SK-N-SH treated with all-trans-retinoic acid at 6 μM for 48 hours (cell line): ENCODE results near the gene LSAMP.

Experiments
- ATAC-seq: fragments of 200-7000 bp; cut with Tn5 transposase; 3 replicates; pipeline ENCODE4 v1.9.1; 2020; ENCODE audit warnings: mild to moderate bottlenecking, moderate library complexity
- BACH2 ChIP-seq: fragments of 250-450 bp; sonication (Bioruptor Pico); IDR thresholded peaks from 2 replicates; pipeline ENCODE4 v1.9.0; 2021; ENCODE audit warnings: mild to moderate bottlenecking, borderline replicate concordance
- CSDC2 ChIP-seq: fragments of 250-450 bp; sonication (Bioruptor Pico); IDR thresholded peaks from 2 replicates; pipeline ENCODE4 v1.5.0; 2020; ENCODE audit warnings: mild to moderate bottlenecking, moderate library complexity
- GLIS3 ChIP-seq: fragments of 250-450 bp; sonication (Bioruptor Pico); IDR thresholded peaks from 2 replicates; pipeline ENCODE4 v1.5.0; 2020; ENCODE audit warnings: mild to moderate bottlenecking, moderate library complexity
- ISL1 ChIP-seq: fragments of 250-450 bp; sonication (Bioruptor Pico); IDR thresholded peaks from 2 replicates; pipeline ENCODE4 v2.1.2; 2022; ENCODE audit warnings: mild to moderate bottlenecking, moderate library complexity
- OSR1 ChIP-seq: fragments of 250-450 bp; sonication (Bioruptor Pico); IDR thresholded peaks from 2 replicates; pipeline ENCODE4 v1.8.0; 2022; ENCODE audit warnings: moderate library complexity, mild to moderate bottlenecking, inconsistent platforms
- PPARA ChIP-seq: fragments of 250-450 bp; sonication (Bioruptor Pico); IDR thresholded peaks from 2 replicates; pipeline ENCODE4 v1.5.0; 2020; ENCODE audit warnings: mild to moderate bottlenecking, borderline replicate concordance
- RARB ChIP-seq: fragments of 250-450 bp; sonication (Bioruptor Pico); IDR thresholded peaks from 2 replicates; pipeline ENCODE4 v1.8.0; 2021; ENCODE audit warnings: mild to moderate bottlenecking, moderate library complexity
- SNAI2 ChIP-seq: fragments of 250-450 bp; sonication (Bioruptor Pico); IDR thresholded peaks from 2 replicates; pipeline ENCODE4 v1.5.0; 2020; ENCODE audit warnings: mild to moderate bottlenecking, moderate library complexity
- TOX ChIP-seq: fragments of 250-450 bp; sonication (Bioruptor Pico); IDR thresholded peaks from 2 replicates; pipeline ENCODE4 v1.8.0; 2021; ENCODE audit warnings: mild to moderate bottlenecking, moderate library complexity, borderline replicate concordance
- ZC3H10 ChIP-seq: fragments of 250-450 bp; sonication (Bioruptor Pico); IDR thresholded peaks from 2 replicates; pipeline ENCODE4 v1.5.1; 2021; ENCODE audit warnings: mild to moderate bottlenecking, moderate library complexity
- ZFP3 ChIP-seq: fragments of 250-450 bp; sonication (Bioruptor Pico); IDR thresholded peaks from 2 replicates; pipeline ENCODE4 v1.5.0; 2020; ENCODE audit warnings: mild to moderate bottlenecking, moderate library complexity
- ZNF565 ChIP-seq: fragments of 450-650 bp; formaldehyde crosslinking; conservative IDR thresholded peaks from 2 replicates; pipeline ENCODE4 v1.5.0; 2020; ENCODE audit warnings: low read depth, mild to moderate bottlenecking, moderate library complexity
- ZNF70 ChIP-seq: fragments of 450-650 bp; formaldehyde crosslinking; IDR thresholded peaks from 2 replicates; pipeline ENCODE4 v1.5.0; 2020; ENCODE audit warnings: mild to moderate bottlenecking, moderate library complexity
- TF ChIP-seq, protein P1 (sequence below): fragments of 250-450 bp; sonication (Bioruptor Pico); IDR thresholded peaks from 2 replicates; pipeline ENCODE4 v1.8.0; 2020; ENCODE audit warnings: mild to moderate bottlenecking, moderate library complexity, borderline replicate concordance
- TF ChIP-seq, protein P2 (sequence below): fragments of 250-450 bp; sonication (Bioruptor Pico); IDR thresholded peaks from 2 replicates; pipeline ENCODE4 v1.8.0; 2021; ENCODE audit warnings: low read depth, mild to moderate bottlenecking, moderate library complexity, borderline replicate concordance
- TF ChIP-seq, protein P3 (sequence below): fragments of 250-450 bp; sonication (Bioruptor Pico); IDR thresholded peaks from 2 replicates; pipeline ENCODE4 v1.5.1; 2020; ENCODE audit warnings: low read depth, mild to moderate bottlenecking, moderate library complexity
- TF ChIP-seq, protein P4 (sequence below): fragments of 250-450 bp; sonication (Bioruptor Pico); IDR thresholded peaks from 2 replicates; pipeline ENCODE4 v1.5.0; 2020; ENCODE audit warnings: mild to moderate bottlenecking, moderate library complexity
- TF ChIP-seq, protein P5 (sequence below): fragments of 250-450 bp; sonication (Bioruptor Pico); IDR thresholded peaks from 2 replicates; pipeline ENCODE4 v1.5.1; 2021; ENCODE audit warnings: mild to moderate bottlenecking, moderate library complexity

LSAMP gene

DNA sequence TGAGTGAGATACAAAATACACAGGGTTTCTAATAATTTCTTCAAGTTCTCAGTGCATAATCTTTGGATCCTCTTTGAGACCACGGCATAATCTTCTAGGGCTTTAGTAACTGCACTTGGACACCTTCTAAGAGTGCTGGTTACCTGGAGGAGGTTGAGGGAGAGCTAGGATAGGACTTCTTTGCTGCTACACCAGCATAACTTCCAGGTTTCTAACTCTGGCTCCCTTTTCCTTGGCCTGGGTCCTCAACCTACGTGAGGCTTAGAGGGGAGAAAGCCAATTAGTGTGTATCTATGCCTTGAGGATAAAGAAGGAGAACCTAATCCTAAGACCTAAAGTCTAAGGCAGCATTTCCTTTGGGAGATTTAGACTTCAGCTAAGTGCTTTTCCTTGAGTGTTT lies 184.8 kb downstream of the LSAMP start:
- TF ChIP-seq OSR1 (CRISPR knock-in tag) (no peak), GLIS3 (CRISPR knock-in tag) (no peak)
- TF ChIP-seq, protein P1, sequence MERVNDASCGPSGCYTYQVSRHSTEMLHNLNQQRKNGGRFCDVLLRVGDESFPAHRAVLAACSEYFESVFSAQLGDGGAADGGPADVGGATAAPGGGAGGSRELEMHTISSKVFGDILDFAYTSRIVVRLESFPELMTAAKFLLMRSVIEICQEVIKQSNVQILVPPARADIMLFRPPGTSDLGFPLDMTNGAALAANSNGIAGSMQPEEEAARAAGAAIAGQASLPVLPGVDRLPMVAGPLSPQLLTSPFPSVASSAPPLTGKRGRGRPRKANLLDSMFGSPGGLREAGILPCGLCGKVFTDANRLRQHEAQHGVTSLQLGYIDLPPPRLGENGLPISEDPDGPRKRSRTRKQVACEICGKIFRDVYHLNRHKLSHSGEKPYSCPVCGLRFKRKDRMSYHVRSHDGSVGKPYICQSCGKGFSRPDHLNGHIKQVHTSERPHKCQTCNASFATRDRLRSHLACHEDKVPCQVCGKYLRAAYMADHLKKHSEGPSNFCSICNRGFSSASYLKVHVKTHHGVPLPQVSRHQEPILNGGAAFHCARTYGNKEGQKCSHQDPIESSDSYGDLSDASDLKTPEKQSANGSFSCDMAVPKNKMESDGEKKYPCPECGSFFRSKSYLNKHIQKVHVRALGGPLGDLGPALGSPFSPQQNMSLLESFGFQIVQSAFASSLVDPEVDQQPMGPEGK (CRISPR knock-in tag), result no peak
- TF ChIP-seq, protein P2, sequence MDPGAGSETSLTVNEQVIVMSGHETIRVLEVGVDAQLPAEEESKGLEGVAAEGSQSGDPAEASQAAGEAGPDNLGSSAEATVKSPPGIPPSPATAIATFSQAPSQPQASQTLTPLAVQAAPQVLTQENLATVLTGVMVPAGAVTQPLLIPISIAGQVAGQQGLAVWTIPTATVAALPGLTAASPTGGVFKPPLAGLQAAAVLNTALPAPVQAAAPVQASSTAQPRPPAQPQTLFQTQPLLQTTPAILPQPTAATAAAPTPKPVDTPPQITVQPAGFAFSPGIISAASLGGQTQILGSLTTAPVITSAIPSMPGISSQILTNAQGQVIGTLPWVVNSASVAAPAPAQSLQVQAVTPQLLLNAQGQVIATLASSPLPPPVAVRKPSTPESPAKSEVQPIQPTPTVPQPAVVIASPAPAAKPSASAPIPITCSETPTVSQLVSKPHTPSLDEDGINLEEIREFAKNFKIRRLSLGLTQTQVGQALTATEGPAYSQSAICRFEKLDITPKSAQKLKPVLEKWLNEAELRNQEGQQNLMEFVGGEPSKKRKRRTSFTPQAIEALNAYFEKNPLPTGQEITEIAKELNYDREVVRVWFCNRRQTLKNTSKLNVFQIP, result no peak
- ATAC-seq, result no peak

DNA sequence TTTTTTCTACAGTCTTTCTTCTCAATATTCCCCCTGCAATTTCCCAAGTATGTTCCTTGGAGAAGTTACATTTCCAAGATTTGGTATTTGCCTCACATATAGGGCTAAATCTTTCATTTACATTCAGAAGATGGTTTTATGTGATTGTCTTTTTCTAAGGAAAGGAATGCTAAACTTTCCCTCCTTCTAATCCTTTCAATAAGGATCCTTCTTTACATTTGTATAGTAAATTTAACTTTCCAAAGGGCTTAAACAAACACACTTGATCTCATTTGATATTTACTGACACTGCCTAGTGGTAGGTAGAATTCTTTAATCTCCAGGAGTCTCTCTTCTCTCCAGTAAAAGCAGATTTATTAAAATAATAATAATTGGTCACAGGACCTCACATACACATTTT lies 185.3 kb downstream of the LSAMP start:
- no peak for TF ChIP-seq BACH2
- TF ChIP-seq CSDC2, result no peak
- ATAC-seq, result no peak

DNA sequence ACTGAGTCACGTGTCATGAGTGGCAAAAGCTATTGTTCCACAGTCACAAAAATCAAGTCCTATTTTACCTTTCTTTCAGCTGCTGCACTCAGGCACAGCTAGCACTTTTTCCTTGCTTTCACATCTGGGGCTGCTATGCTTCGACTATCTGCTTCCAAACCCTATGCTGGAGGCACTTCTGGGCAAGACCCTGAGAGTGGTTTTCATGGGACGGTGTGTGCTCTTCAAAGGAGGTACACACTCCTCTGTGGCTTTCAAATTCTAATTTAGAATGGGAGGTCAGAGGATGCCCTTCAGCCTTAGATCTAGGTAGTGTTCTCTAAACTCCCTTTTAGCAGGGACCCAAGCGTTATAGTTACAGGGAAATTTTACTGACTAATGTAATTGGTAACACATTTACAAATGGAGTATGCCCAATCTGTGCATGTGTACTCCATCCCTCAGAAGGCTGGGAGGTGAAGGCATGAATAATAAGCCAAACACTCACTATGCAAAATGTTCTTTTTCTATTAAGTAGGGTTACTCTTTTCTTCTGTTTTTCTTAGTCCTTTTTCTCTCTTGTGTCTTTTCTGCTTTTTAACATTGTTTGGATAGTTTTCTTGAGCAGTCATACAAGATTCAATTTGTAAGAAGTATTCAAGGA lies 188.3 kb downstream of the LSAMP start:
- no peak for TF ChIP-seq TOX
- 0 out of 2 replicates have a peak, but pooled peaks have one; percentile 22 for TF ChIP-seq ISL1 (CRISPR knock-in tag)
- TF ChIP-seq, protein P3, sequence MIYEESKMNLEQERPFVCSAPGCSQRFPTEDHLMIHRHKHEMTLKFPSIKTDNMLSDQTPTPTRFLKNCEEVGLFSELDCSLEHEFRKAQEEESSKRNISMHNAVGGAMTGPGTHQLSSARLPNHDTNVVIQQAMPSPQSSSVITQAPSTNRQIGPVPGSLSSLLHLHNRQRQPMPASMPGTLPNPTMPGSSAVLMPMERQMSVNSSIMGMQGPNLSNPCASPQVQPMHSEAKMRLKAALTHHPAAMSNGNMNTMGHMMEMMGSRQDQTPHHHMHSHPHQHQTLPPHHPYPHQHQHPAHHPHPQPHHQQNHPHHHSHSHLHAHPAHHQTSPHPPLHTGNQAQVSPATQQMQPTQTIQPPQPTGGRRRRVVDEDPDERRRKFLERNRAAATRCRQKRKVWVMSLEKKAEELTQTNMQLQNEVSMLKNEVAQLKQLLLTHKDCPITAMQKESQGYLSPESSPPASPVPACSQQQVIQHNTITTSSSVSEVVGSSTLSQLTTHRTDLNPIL (CRISPR knock-in tag), result no peak
- peak; percentile 91 for ATAC-seq

DNA sequence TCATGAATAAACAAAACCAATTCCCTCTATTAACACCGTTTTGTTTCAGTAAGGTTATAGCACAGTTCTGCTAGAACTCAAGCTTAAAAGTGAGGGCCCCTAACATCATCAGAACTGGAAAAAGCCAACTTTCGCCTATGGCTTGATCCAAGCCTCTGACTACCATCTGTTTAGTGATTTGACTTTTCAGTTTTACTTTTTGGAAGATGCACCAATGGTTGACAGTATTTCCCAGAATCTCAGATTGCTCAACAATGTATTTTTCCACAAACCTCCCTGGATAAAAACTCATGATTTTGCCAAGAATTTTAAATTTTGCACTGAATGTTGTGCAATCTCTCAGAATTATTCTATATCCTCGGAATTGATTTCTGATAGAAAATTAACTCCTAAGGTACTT lies 190.7 kb downstream of the LSAMP start:
- TF ChIP-seq RARB (CRISPR knock-in tag) (no peak), ZFP3 (CRISPR knock-in tag) (no peak), ZNF70 (CRISPR knock-in tag) (no peak), ZNF565 (CRISPR knock-in tag) (no peak), CSDC2 (no peak), ZC3H10 (CRISPR knock-in tag) (no peak), PPARA (CRISPR knock-in tag) (no peak), TOX (no peak), SNAI2 (CRISPR knock-in tag) (no peak), ISL1 (CRISPR knock-in tag) (no peak), OSR1 (CRISPR knock-in tag) (no peak), GLIS3 (CRISPR knock-in tag) (no peak)
- TF ChIP-seq, protein P4, sequence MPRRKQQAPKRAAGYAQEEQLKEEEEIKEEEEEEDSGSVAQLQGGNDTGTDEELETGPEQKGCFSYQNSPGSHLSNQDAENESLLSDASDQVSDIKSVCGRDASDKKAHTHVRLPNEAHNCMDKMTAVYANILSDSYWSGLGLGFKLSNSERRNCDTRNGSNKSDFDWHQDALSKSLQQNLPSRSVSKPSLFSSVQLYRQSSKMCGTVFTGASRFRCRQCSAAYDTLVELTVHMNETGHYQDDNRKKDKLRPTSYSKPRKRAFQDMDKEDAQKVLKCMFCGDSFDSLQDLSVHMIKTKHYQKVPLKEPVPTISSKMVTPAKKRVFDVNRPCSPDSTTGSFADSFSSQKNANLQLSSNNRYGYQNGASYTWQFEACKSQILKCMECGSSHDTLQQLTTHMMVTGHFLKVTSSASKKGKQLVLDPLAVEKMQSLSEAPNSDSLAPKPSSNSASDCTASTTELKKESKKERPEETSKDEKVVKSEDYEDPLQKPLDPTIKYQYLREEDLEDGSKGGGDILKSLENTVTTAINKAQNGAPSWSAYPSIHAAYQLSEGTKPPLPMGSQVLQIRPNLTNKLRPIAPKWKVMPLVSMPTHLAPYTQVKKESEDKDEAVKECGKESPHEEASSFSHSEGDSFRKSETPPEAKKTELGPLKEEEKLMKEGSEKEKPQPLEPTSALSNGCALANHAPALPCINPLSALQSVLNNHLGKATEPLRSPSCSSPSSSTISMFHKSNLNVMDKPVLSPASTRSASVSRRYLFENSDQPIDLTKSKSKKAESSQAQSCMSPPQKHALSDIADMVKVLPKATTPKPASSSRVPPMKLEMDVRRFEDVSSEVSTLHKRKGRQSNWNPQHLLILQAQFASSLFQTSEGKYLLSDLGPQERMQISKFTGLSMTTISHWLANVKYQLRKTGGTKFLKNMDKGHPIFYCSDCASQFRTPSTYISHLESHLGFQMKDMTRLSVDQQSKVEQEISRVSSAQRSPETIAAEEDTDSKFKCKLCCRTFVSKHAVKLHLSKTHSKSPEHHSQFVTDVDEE, result no peak
- TF ChIP-seq, protein P5, sequence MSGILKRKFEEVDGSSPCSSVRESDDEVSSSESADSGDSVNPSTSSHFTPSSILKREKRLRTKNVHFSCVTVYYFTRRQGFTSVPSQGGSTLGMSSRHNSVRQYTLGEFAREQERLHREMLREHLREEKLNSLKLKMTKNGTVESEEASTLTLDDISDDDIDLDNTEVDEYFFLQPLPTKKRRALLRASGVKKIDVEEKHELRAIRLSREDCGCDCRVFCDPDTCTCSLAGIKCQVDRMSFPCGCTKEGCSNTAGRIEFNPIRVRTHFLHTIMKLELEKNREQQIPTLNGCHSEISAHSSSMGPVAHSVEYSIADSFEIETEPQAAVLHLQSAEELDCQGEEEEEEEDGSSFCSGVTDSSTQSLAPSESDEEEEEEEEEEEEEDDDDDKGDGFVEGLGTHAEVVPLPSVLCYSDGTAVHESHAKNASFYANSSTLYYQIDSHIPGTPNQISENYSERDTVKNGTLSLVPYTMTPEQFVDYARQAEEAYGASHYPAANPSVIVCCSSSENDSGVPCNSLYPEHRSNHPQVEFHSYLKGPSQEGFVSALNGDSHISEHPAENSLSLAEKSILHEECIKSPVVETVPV (CRISPR knock-in tag), result no peak
- TF ChIP-seq, protein P1 (CRISPR knock-in tag), result no peak
- TF ChIP-seq, protein P2, result no peak
- no peak for ATAC-seq
